GM23248 (cell line): ENCODE results near the gene RRAS2. TPM values are rescaled to one million over a fixed set of nuclear protein-coding genes. Genes with fewer than 3 reads are reported as not detected.

Source experiments
- DNase-seq: peaks from one replicate; pipeline ENCODE4 v3.0.0-alpha.2; 2015
- H2AFZ ChIP-seq: fragments of 200-600 bp; sonication (generic); 2 replicates; pipeline ENCODE4 v1.6.1; 2016; ENCODE audit warnings: antibody characterized with exemption
- H3F3A ChIP-seq: fragments of 200-600 bp; sonication (generic); 2 replicates; pipeline ENCODE4 v1.6.1; 2016; ENCODE audit warnings: mild to moderate bottlenecking, antibody characterized with exemption, mixed run types; ENCODE audit not compliant: insufficient read depth
- H3K27ac ChIP-seq: fragments of 200-600 bp; sonication (generic); 2 replicates; pipeline ENCODE4 v1.5.1; 2016; ENCODE audit warnings: mild to moderate bottlenecking
- H3K27me3 ChIP-seq: fragments of 200-600 bp; sonication (generic); replicated peaks from 2 replicates; pipeline ENCODE4 v1.6.1; 2016; ENCODE audit warnings: mild to moderate bottlenecking; ENCODE audit not compliant: insufficient read depth
- H3K36me3 ChIP-seq: fragments of 200-600 bp; sonication (generic); 2 replicates; pipeline ENCODE4 v1.6.1; 2016; ENCODE audit warnings: low read depth, mild to moderate bottlenecking
- H3K4me1 ChIP-seq: fragments of 200-600 bp; sonication (generic); 2 replicates; pipeline ENCODE4 v1.6.1; 2016; ENCODE audit warnings: mild to moderate bottlenecking; ENCODE audit not compliant: insufficient read depth
- H3K4me2 ChIP-seq: fragments of 200-600 bp; sonication (generic); one replicate; pipeline ENCODE4 v1.6.1; 2016; ENCODE audit warnings: mild to moderate bottlenecking; ENCODE audit not compliant: unreplicated experiment
- H3K4me3 ChIP-seq: fragments of 200-600 bp; sonication (generic); 2 replicates; pipeline ENCODE4 v1.5.1; 2016; ENCODE audit warnings: mild to moderate bottlenecking
- H3K79me2 ChIP-seq: fragments of 200-600 bp; sonication (generic); 2 replicates; pipeline ENCODE4 v1.6.1; 2016; ENCODE audit warnings: mild to moderate bottlenecking; ENCODE audit not compliant: insufficient read depth
- H3K9ac ChIP-seq: fragments of 200-600 bp; sonication (generic); 2 replicates; pipeline ENCODE4 v1.6.1; 2016; ENCODE audit warnings: mild to moderate bottlenecking
- H3K9me2 ChIP-seq: fragments of 200-600 bp; sonication (generic); 2 replicates; pipeline ENCODE4 v1.6.1; 2016; ENCODE audit warnings: mixed run types, mild to moderate bottlenecking, moderate library complexity; ENCODE audit not compliant: insufficient read depth
- H3K9me3 ChIP-seq: fragments of 200-600 bp; sonication (generic); one replicate; pipeline ENCODE4 v1.6.1; 2017; ENCODE audit warnings: low read depth
- H4K20me1 ChIP-seq: fragments of 200-600 bp; sonication (generic); 2 replicates; pipeline ENCODE4 v1.6.0; 2016; ENCODE audit not compliant: insufficient read depth
- EZH2 ChIP-seq: fragments of 200-600 bp; sonication (generic); IDR thresholded peaks from 2 replicates; pipeline ENCODE4 v1.6.1; 2018; ENCODE audit warnings: antibody characterized with exemption, mild to moderate bottlenecking; ENCODE audit not compliant: insufficient read depth, poor library complexity, severe bottlenecking
- EZH2phosphoT487 ChIP-seq: fragments of 200-600 bp; sonication (generic); IDR thresholded peaks from 2 replicates; pipeline ENCODE4 v1.6.1; 2018; ENCODE audit warnings: antibody characterized with exemption, moderate library complexity, mild to moderate bottlenecking, low read depth; ENCODE audit not compliant: insufficient read depth
- WGBS, 2 experiments: methylation state at CpG; one replicate each; pipeline ENCODE4 v1.1.6; 2015 to 2017; ENCODE audit warnings: low lambda C conversion rate in 2 of 2, low coverage in 1 of 2; ENCODE audit errors: missing lambda C conversion rate in 2 of 2; 5-methylcytosine and 5-hydroxymethylcytosine counted together
- in situ Hi-C: fragments of 300-500 bp; cut with MboI; formaldehyde crosslinking; loops from 2 replicates; pipeline ENCODE4 v1.15.0; 2020
- polyA plus RNA-seq: library from polyadenylated mRNA; unstranded; fragments of >200 nt; fragmentation: Nextera tagmentation; extraction: Ambion mirVana; gene quantifications from 2 replicates; pipeline ENCODE4 v1.2.1, GENCODE V29; 2016
- total RNA-seq: library from RNA; depleted of rRNA; stranded (reverse); fragments of >200 nt; shearing (Covaris generic); gene quantifications from 2 replicates; pipeline ENCODE4 v1.2.3, GENCODE V29; 2014

Gene RRAS2
- total and polyA plus RNA-seq, 2 experiments from 2014 or later = 268 to 382 TPM

DNA sequence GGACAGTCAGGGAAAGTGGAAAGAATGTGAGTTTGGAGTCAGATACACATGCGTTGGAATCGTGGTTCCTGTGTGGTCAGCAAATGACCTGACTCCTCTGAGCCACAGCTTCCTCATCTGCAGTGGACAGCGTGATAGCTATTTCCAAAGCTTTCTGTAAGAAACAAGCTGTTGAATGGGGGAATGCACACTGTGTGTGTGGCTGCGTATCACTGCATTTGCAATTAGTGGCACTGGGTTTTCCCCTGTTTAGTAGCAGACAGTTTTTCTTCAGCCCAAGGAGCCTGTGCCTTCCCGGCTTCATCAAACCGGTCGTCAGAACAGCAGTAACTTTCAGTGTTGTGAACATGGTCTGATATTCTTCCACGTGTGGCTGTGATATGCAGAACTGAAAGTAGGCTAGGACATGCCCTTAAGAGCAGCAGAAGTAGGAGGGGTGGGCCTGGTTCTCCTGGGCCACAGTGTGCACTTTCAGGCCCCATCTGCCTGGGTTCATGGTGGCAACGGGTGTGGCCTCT is 121.5 kb downstream of the RRAS2 start:
- Histone ChIP-seq H3K4me3 (no peak overlapping the region), H3K36me3 (no peaks in the 10 kb centered on the region), H3K27me3 (peaks cover 14% of the 10 kb centered on the region), H3K9me3 (no peaks in the 10 kb centered on the region), H3K27ac (no peak overlapping the region), H3K9ac (no peak overlapping the region), H3K79me2 (no peaks in the 10 kb centered on the region), H2AFZ (no peak overlapping the region), H3F3A (no peaks in the 10 kb centered on the region), H3K9me2 (no peaks in the 10 kb centered on the region), H3K4me1 (no peaks in the 10 kb centered on the region), H3K4me2 (no peak overlapping the region), H4K20me1 (no peaks in the 10 kb centered on the region)
- in situ Hi-C loops = no loop called here
- WGBS, 2 experiments = 65 to 69% methylated on average over 9 of the region's 9 CpGs
- TF ChIP-seq EZH2 (no peak), EZH2phosphoT487 (no peak)
- no peak for DNase-seq

DNA sequence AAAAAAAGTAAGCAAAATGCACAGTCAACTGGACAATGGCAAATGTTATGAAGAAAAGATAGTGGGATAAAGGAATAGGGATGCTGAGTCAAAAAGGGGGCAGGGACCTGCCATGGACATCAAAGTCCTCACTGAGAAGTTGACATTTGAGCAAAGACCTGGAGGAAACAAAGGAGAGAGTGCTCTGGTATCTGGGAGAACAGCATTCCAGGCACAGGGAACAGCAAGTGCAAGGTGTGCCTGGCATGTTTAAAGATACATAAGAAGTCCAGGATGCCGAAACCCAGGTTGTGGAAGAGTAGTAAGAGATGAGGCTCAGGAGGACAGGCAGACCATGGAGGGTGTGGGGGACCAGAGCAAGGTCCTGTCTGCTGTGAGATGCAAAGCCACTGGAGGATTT is 123.3 kb downstream of the RRAS2 start:
- WGBS, 2 experiments = 50 to 63% methylated on average over 1 of the region's 1 CpG

DNA sequence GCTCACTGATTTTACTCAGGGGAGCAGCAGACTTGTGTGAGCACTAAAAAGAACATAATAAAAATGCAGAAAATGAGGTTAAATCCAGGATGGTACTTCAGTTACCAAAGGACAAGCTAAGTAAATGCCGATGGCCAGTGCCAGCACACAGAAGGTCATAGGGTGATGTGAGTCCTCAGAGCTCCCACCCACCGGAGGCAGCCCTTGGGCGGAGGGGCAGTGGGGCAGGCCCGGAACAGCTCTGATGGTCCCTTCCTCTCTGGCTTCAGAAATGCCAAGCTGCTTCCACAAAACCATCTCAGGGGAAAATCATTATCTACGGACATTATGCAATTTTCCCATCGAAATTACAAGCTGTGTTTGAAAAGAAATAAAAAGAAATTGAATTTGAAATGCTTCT is 124.5 kb downstream of the RRAS2 start:
- H3K27me3 ChIP-seq = peaks cover 7% of the 10 kb centered on the region
- in situ Hi-C loops = no loop called here
- DNase-seq = no peak
- H3K4me2 ChIP-seq = no peak overlapping the region
- no peaks in the 10 kb centered on the region for H3K4me1 ChIP-seq
- H3K27ac ChIP-seq = no peak overlapping the region
- no peak overlapping the region for H3K9ac ChIP-seq
- no peak overlapping the region for H3K4me3 ChIP-seq
- no peaks in the 10 kb centered on the region for H3F3A ChIP-seq
- H4K20me1 ChIP-seq = no peaks in the 10 kb centered on the region
- H2AFZ ChIP-seq = no peak overlapping the region
- no peaks in the 10 kb centered on the region for H3K9me2 ChIP-seq
- no peaks in the 10 kb centered on the region for H3K9me3 ChIP-seq
- TF ChIP-seq EZH2 (no peak), EZH2phosphoT487 (no peak)
- 65 to 71% methylated on average over 6 of the region's 6 CpGs for WGBS, 2 experiments
- no peaks in the 10 kb centered on the region for H3K36me3 ChIP-seq
- no peaks in the 10 kb centered on the region for H3K79me2 ChIP-seq

More for the DNA sequence above, 123.3 kb downstream of the RRAS2 start:
- no peaks in the 10 kb centered on the region for H3K79me2 ChIP-seq
- H3K4me2 ChIP-seq = no peak overlapping the region
- no peak overlapping the region for H3K9ac ChIP-seq
- no peaks in the 10 kb centered on the region for H3K9me3 ChIP-seq
- no peaks in the 10 kb centered on the region for H3K4me1 ChIP-seq
- no peak for DNase-seq
- TF ChIP-seq EZH2 (no peak), EZH2phosphoT487 (no peak)
- no peak overlapping the region for H3K4me3 ChIP-seq
- in situ Hi-C loops = no loop called here
- H2AFZ ChIP-seq = no peak overlapping the region
- H3K9me2 ChIP-seq = no peaks in the 10 kb centered on the region
- no peaks in the 10 kb centered on the region for H3K36me3 ChIP-seq
- peaks cover 14% of the 10 kb centered on the region for H3K27me3 ChIP-seq
- no peaks in the 10 kb centered on the region for H3F3A ChIP-seq
- H3K27ac ChIP-seq = no peak overlapping the region
- H4K20me1 ChIP-seq = no peaks in the 10 kb centered on the region

DNA sequence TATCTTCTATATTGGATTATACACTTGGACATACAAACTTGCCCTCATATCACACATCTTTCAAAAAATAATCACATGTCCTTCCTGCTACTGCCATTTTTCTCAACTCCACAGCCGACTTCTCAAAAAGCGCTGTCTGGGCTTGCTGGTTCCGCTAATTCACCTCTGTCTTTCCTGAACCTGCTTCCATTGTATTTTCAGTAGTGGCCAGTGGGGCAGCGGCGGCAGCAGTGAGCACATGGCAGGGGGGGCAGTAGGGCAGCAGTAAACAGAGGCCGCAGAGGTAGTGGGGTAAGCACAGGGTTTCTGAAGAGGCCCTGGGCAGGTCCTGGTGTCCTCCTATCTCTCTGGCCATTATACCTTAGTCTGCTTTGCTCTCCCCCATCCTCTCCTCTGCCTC is 126.3 kb downstream of the RRAS2 start:
- Histone ChIP-seq H4K20me1 (no peaks in the 10 kb centered on the region), H3K79me2 (no peaks in the 10 kb centered on the region), H3K4me2 (no peak overlapping the region), H3K9me3 (no peaks in the 10 kb centered on the region), H3F3A (no peaks in the 10 kb centered on the region), H3K9ac (no peak overlapping the region), H3K27me3 (peaks cover 7% of the 10 kb centered on the region), H3K4me1 (no peaks in the 10 kb centered on the region), H3K27ac (no peak overlapping the region), H3K9me2 (no peaks in the 10 kb centered on the region), H3K36me3 (no peaks in the 10 kb centered on the region), H2AFZ (no peak overlapping the region), H3K4me3 (no peak overlapping the region)
- 83 to 86% methylated on average over 6 of the region's 6 CpGs for WGBS, 2 experiments
- no peak for DNase-seq
- in situ Hi-C loops = no loop called here
- TF ChIP-seq EZH2phosphoT487 = no peak
- TF ChIP-seq EZH2 = no peak

DNA sequence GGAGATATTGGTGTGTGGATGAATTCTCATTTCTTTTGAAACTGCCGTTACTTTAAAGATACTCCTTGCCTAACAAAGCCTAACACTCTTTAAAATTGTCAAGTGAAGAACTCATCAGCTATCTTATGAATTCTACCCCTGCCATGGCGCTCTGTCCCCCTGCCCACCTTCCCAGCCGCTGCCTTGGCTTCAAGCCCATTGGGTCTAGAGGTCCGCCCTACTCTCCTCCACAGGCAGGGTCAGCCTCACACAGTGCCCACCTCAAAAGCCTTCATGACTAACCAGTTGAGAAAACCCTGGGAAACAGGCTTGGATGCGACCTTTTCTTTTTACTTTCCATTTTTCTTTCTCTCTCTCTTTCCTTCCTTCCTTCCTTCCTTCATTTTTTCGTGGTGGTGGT is 128.6 kb downstream of the RRAS2 start:
- DNase-seq = no peak

More for the DNA sequence above, 128.6 kb downstream of the RRAS2 start:
- H3F3A ChIP-seq = no peaks in the 10 kb centered on the region
- no peak overlapping the region for H2AFZ ChIP-seq
- no peaks in the 10 kb centered on the region for H3K79me2 ChIP-seq
- H3K27ac ChIP-seq = no peak overlapping the region
- TF ChIP-seq EZH2 (no peak), EZH2phosphoT487 (no peak)
- H3K4me3 ChIP-seq = no peak overlapping the region
- H3K9ac ChIP-seq = no peak overlapping the region
- H3K4me1 ChIP-seq = no peaks in the 10 kb centered on the region
- no peaks in the 10 kb centered on the region for H4K20me1 ChIP-seq
- in situ Hi-C loops = no loop called here
- H3K9me3 ChIP-seq = no peaks in the 10 kb centered on the region
- H3K4me2 ChIP-seq = no peak overlapping the region
- no peaks in the 10 kb centered on the region for H3K9me2 ChIP-seq
- H3K27me3 ChIP-seq = no peaks in the 10 kb centered on the region; the same call in 1 of the 2 replicates
- WGBS, 2 experiments = 63 to 72% methylated on average over 5 to 6 of the region's 6 CpGs
- H3K36me3 ChIP-seq = no peaks in the 10 kb centered on the region
